ENCODE measurements around the gene MYO7B.
"Not testable (repeated sequence)": the region's sequence is repeated elsewhere in the genome, so short reads cannot be mapped to it uniquely, and the experiment has no call there.

Gene MYO7B

DNA sequence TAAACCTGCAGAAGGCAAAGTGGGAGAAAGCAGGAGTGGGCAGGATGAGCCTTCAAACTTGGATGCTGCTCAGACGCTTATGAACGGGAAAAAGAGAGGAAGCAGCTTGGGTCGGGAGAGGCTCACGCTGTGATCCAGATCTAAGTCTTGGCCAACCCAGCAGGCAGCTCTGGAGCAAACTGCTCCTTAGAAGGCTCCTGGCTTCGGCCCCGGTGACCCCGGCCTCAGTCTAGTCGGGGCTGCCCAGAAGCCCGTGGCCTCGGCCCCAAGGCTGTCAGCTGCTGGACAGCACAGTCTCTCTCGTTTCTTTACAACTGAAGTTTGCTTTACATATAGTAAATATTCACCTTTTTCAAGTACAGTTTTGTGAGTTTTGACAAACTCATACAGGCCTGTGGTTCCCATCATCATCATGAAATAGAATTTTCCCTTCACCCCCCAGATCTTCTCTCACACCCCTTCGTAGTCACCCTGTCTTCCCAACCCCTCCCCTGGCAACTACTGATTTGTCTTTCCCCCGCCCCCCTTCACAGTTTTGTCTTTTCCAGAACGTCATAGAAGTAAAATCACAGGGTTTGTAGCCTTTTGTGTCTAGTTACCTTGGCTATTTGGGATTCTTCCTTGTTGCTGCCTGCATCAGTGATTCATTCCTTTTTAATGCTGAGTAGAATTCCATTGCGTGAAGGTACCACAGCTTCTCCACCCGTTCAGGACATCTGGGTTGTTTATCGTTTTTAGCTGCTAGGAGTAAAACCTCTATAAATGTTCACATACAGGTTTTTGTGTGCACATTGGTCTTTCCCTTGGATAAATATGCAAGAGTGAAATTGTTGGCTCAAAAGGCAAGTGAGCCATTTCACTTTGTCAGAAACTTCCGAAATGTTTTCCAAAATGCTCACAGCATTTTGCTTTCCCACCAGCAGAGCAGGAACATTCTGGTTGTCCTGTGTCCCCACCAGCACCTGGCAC, 35.1 kb downstream of the MYO7B start:
- TF ChIP-seq ZFP3 (CRISPR knock-in tag; IDR thresholded peaks at IDR 0.05) (no peak), ZNF70 (CRISPR knock-in tag; IDR thresholded peaks at IDR 0.05) (no peak), CREB5 (CRISPR knock-in tag; IDR thresholded peaks at IDR 0.05; ENCODE audit: low read depth) (no peak), OSR1 (CRISPR knock-in tag; IDR thresholded peaks at IDR 0.05) (no peak), BACH2 (CRISPR knock-in tag; IDR thresholded peaks at IDR 0.05; ENCODE audit: borderline replicate concordance) (no peak), ISL1 (CRISPR knock-in tag; IDR thresholded peaks at IDR 0.05) (no peak), POU6F1 (CRISPR knock-in tag; IDR thresholded peaks at IDR 0.05; ENCODE audit: borderline replicate concordance, low read depth) (no peak), GLIS3 (CRISPR knock-in tag; IDR thresholded peaks at IDR 0.05) (no peak), CSDC2 (CRISPR knock-in tag; IDR thresholded peaks at IDR 0.05) (no peak), ESRRG (CRISPR knock-in tag; IDR thresholded peaks at IDR 0.05) (no peak), SNAI2 (CRISPR knock-in tag; IDR thresholded peaks at IDR 0.05) (no peak)
- TF ChIP-seq, protein P1, sequence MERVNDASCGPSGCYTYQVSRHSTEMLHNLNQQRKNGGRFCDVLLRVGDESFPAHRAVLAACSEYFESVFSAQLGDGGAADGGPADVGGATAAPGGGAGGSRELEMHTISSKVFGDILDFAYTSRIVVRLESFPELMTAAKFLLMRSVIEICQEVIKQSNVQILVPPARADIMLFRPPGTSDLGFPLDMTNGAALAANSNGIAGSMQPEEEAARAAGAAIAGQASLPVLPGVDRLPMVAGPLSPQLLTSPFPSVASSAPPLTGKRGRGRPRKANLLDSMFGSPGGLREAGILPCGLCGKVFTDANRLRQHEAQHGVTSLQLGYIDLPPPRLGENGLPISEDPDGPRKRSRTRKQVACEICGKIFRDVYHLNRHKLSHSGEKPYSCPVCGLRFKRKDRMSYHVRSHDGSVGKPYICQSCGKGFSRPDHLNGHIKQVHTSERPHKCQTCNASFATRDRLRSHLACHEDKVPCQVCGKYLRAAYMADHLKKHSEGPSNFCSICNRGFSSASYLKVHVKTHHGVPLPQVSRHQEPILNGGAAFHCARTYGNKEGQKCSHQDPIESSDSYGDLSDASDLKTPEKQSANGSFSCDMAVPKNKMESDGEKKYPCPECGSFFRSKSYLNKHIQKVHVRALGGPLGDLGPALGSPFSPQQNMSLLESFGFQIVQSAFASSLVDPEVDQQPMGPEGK (CRISPR knock-in tag; IDR thresholded peaks at IDR 0.05; ENCODE audit: borderline replicate concordance): no peak
- TF ChIP-seq, protein P2, sequence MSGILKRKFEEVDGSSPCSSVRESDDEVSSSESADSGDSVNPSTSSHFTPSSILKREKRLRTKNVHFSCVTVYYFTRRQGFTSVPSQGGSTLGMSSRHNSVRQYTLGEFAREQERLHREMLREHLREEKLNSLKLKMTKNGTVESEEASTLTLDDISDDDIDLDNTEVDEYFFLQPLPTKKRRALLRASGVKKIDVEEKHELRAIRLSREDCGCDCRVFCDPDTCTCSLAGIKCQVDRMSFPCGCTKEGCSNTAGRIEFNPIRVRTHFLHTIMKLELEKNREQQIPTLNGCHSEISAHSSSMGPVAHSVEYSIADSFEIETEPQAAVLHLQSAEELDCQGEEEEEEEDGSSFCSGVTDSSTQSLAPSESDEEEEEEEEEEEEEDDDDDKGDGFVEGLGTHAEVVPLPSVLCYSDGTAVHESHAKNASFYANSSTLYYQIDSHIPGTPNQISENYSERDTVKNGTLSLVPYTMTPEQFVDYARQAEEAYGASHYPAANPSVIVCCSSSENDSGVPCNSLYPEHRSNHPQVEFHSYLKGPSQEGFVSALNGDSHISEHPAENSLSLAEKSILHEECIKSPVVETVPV (CRISPR knock-in tag; IDR thresholded peaks at IDR 0.05): no peak
- peak; percentile 40 for ATAC-seq

DNA sequence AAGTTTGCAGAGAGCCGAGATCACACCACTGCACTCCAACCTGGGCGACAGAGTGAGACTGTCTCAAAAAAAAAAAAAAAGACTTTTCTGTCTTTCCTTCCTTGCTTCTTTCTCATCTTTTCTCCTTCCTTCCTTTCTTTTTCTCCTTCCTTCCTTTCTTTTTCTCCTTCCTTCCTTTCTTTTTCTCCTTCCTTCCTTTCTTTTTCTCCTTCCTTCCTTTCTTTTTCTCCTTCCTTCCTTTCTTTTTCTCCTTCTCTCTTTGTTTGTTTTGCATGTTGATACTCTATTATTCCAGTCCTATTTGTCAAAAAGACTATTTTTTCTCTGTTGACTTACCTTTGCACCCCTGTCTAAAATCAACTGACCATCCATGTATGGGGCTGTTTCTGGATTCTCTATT, 36.9 kb downstream of the MYO7B start:
- ATAC-seq: not testable (repeated sequence)

DNA sequence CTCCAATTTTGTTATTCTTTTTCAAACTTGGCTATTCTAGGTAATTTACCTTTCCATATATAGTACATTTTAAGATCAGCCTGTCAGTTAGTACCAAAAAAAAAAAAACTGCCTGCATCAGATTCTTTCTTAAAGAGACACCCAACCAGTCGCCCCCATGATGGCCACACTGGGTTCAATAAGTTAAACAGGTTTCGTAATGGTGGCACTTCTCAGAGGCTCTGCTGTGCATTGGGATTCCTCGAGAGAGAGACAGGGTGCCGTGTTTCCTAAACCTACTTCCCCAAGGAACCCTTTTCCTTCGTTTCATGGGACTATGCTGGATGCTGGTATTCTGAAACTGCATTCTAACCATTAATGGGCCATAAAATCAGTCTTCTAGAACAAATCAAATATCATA, 37.4 kb downstream of the MYO7B start:
- no peak for ATAC-seq
- no peak for TF ChIP-seq ZFP30 (CRISPR knock-in tag; IDR thresholded peaks at IDR 0.05)

DNA sequence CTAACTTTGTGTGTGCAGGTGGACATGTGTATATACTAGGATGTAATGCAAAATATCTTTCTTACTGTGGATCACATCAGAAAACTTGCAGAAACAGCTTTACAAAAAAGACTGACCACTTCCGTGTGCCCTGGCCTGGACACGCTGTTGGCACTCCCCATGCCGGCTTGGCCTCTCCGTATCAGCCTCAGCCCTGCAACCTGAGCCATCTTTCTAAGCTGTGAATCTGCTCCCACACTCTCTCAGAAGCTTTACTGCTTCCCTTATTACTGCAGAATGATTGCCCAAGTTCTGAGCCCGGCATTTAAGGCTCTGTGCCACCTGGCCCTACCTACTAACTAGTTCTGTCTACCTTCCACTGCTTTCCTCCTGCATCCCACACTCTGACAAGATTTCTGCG, 37.8 kb downstream of the MYO7B start:
- TF ChIP-seq ZFP3 (CRISPR knock-in tag; IDR thresholded peaks at IDR 0.05): no peak
- TF ChIP-seq ZNF8 (CRISPR knock-in tag; IDR thresholded peaks at IDR 0.05): no peak
- no peak for TF ChIP-seq OSR1 (CRISPR knock-in tag; IDR thresholded peaks at IDR 0.05)
- no peak for TF ChIP-seq BACH2 (CRISPR knock-in tag; IDR thresholded peaks at IDR 0.05; ENCODE audit: borderline replicate concordance)
- no peak for TF ChIP-seq ZNF565 (CRISPR knock-in tag; conservative IDR thresholded peaks at IDR 0.05; ENCODE audit: low read depth)
- TF ChIP-seq, protein P2 (CRISPR knock-in tag; IDR thresholded peaks at IDR 0.05): no peak
- TF ChIP-seq SNAI2 (CRISPR knock-in tag; IDR thresholded peaks at IDR 0.05): no peak
- no peak for TF ChIP-seq POU6F1 (CRISPR knock-in tag; IDR thresholded peaks at IDR 0.05; ENCODE audit: borderline replicate concordance, low read depth)
- TF ChIP-seq CSDC2 (CRISPR knock-in tag; IDR thresholded peaks at IDR 0.05): no peak
- TF ChIP-seq ISL1 (CRISPR knock-in tag; IDR thresholded peaks at IDR 0.05): no peak
- no peak for ATAC-seq

All from SK-N-SH treated with all-trans-retinoic acid at 6 μM for 48 hours (cell line).